NB4 (cell line): ENCODE measurements around the gene CAMTA1.

Experiments
- POLR2A ChIP-seq: IDR thresholded peaks from 2 replicates; pipeline ENCODE4 v1.6.1; 2011; ENCODE audit warnings: mild to moderate bottlenecking; ENCODE audit not compliant: insufficient read length; ENCODE audit errors: extremely low read depth
- TF ChIP-seq, protein P1 (sequence below): IDR thresholded peaks from one replicate; pipeline ENCODE4 v1.5.1; 2012; ENCODE audit warnings: low read depth, low read length

DNA sequence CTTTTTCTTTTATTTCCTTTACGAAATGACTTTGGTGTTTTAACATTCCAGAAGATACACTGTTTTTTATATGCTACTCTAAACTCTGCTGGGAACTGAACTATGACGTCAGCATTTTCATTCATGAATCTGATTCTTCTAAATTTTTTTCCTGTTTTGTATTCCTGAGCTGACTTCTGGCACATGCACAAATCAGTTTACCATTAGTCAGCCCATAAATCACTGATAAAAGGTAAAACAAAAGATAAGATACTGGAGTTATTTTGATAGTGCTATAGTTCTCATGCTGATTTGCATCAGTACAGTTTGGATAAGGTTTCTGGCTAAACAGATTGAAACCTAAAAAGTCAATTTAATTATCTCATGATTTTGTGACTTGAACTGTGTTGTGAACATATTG lies 10.4 kb downstream of the CAMTA1 start:
- no peak for TF ChIP-seq POLR2A
- TF ChIP-seq, protein P1, sequence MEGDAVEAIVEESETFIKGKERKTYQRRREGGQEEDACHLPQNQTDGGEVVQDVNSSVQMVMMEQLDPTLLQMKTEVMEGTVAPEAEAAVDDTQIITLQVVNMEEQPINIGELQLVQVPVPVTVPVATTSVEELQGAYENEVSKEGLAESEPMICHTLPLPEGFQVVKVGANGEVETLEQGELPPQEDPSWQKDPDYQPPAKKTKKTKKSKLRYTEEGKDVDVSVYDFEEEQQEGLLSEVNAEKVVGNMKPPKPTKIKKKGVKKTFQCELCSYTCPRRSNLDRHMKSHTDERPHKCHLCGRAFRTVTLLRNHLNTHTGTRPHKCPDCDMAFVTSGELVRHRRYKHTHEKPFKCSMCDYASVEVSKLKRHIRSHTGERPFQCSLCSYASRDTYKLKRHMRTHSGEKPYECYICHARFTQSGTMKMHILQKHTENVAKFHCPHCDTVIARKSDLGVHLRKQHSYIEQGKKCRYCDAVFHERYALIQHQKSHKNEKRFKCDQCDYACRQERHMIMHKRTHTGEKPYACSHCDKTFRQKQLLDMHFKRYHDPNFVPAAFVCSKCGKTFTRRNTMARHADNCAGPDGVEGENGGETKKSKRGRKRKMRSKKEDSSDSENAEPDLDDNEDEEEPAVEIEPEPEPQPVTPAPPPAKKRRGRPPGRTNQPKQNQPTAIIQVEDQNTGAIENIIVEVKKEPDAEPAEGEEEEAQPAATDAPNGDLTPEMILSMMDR: no peak
